Kasumi-1 (cell line): ENCODE results near the gene LSR.

Experiments used
- DNase-seq, 2 experiments: peaks; one replicate each; lab custom pipeline; 2025; lab: John Stamatoyannopoulos, UW

Gene LSR

GRCh38 chr19:35247526-35248309 lies 1.1 kb upstream of the LSR start:
- DNase-seq, result no peak

- DNase-seq, result no peak
Observed at GRCh38 chr19:35249146-35249847, 495 bp downstream of the LSR start.

- no peak for DNase-seq
Observed at GRCh38 chr19:35249848-35250711, 1.3 kb downstream of the LSR start.

GRCh38 chr19:35251456-35251855 lies 2.7 kb downstream of the LSR start:
- DNase-seq, result no peak

GRCh38 chr19:35253316-35254286 lies 4.8 kb downstream of the LSR start:
- DNase-seq, result no peak

GRCh38 chr19:35254341-35255297 lies 5.8 kb downstream of the LSR start:
- DNase-seq, result no peak

- no peak for DNase-seq
Observed at GRCh38 chr19:35256566-35256965, 7.8 kb downstream of the LSR start.

GRCh38 chr19:35257113-35257461 lies 8.3 kb downstream of the LSR start:
- DNase-seq, result no peak

- no peak for DNase-seq
Observed at GRCh38 chr19:35260694-35261304, 12.0 kb downstream of the LSR start.

GRCh38 chr19:35261356-35262100 lies 12.7 kb downstream of the LSR start:
- no peak for DNase-seq

GRCh38 chr19:35262101-35262761 lies 13.4 kb downstream of the LSR start:
- no peak for DNase-seq

- DNase-seq, result peak; percentile 37 to 69
Observed at GRCh38 chr19:35264268-35265125, 15.7 kb downstream of the LSR start.

GRCh38 chr19:35265126-35265899 lies 16.5 kb downstream of the LSR start:
- DNase-seq, result peak; percentile 18 to 38

- DNase-seq, result no peak
Observed at GRCh38 chr19:35265900-35266519, 17.2 kb downstream of the LSR start.

- no peak for DNase-seq
Observed at GRCh38 chr19:35266520-35267352, 17.9 kb downstream of the LSR start.
